ENCODE results near the gene GBX1. TPM values are rescaled to one million over a fixed set of nuclear protein-coding genes. Genes with fewer than 3 reads are reported as not detected.

The GBX1 gene
- total RNA-seq, 2 donors from 2014 or later, result not detected

GRCh38 chr7:151195616-151196450 lies 28.3 kb upstream of the GBX1 start:
- Histone ChIP-seq H3K4me1 (no peaks in the 10 kb centered on the region), H3K36me3 (replicated peaks in 1 of 2; ENCODE audit: insufficient read depth in 1 of 2, low read depth in 2 of 2) (no peaks in the 10 kb centered on the region), H3K27me3 (no peaks in the 10 kb centered on the region), H3K27ac (no peak overlapping the region), H3K9me3 (no peaks in the 10 kb centered on the region), H3K4me3 (no peak overlapping the region)
- DNase-seq (no peak), ATAC-seq (no peak)
- WGBS, 2 donors, result 34 to 40% methylated on average over 19 of the region's 19 CpGs
- TF ChIP-seq POLR2A (IDR thresholded peaks at IDR 0.05) (no peak), CTCF (IDR thresholded peaks at IDR 0.05) (no peak)
- intact Hi-C loops (cut with DNase I), result no loop called here

- Histone ChIP-seq H3K27ac (no peak overlapping the region), H3K9me3 (no peaks in the 10 kb centered on the region), H3K4me3 (no peak overlapping the region), H3K27me3 (no peaks in the 10 kb centered on the region), H3K4me1 (no peaks in the 10 kb centered on the region), H3K36me3 (replicated peaks in 1 of 2; ENCODE audit: insufficient read depth in 1 of 2, low read depth in 2 of 2) (no peaks in the 10 kb centered on the region)
- intact Hi-C loops (cut with DNase I), result no loop called here
- ATAC-seq (no peak), DNase-seq (no peak)
- 74 to 77% methylated on average over 3 to 7 of the region's 7 CpGs for WGBS, 2 donors
- TF ChIP-seq POLR2A (IDR thresholded peaks at IDR 0.05) (no peak), CTCF (IDR thresholded peaks at IDR 0.05) (no peak)
Observed at GRCh38 chr7:151194188-151194587, 26.7 kb upstream of the GBX1 start.

- intact Hi-C loops (cut with DNase I), result no loop called here
- H3K4me1 ChIP-seq, result no peaks in the 10 kb centered on the region
- DNase-seq, result no peak
- no peaks in the 10 kb centered on the region for H3K9me3 ChIP-seq
- TF ChIP-seq POLR2A (IDR thresholded peaks at IDR 0.05) (no peak), CTCF (IDR thresholded peaks at IDR 0.05) (no peak)
- H3K27me3 ChIP-seq, result no peaks in the 10 kb centered on the region
- no peak overlapping the region for H3K27ac ChIP-seq
- ATAC-seq, result no peak
- WGBS, 2 donors, result 77 to 91% methylated on average over 6 to 14 of the region's 14 CpGs
- H3K36me3 ChIP-seq (replicated peaks in 1 of 2; ENCODE audit: insufficient read depth in 1 of 2, low read depth in 2 of 2), result no peaks in the 10 kb centered on the region
- H3K4me3 ChIP-seq, result no peak overlapping the region
Observed at GRCh38 chr7:151193203-151193978, 25.9 kb upstream of the GBX1 start.

- Histone ChIP-seq H3K4me1 (no peaks in the 10 kb centered on the region), H3K9me3 (no peaks in the 10 kb centered on the region), H3K27ac (no peak overlapping the region), H3K4me3 (no peak overlapping the region), H3K36me3 (replicated peaks in 1 of 2; ENCODE audit: insufficient read depth in 1 of 2, low read depth in 2 of 2) (no peaks in the 10 kb centered on the region), H3K27me3 (no peaks in the 10 kb centered on the region)
- 81 to 88% methylated on average over 6 to 23 of the region's 23 CpGs for WGBS, 2 donors
- no peak for TF ChIP-seq POLR2A (IDR thresholded peaks at IDR 0.05)
- TF ChIP-seq CTCF (IDR thresholded peaks at IDR 0.05), result no peak
- DNase-seq (no peak), ATAC-seq (no peak)
- intact Hi-C loops (cut with DNase I), result no loop called here
Observed at GRCh38 chr7:151192002-151192539, 24.6 kb upstream of the GBX1 start.

Data from body of pancreas (tissue), 4 donors.